IMR-90 (cell line): ENCODE measurements around the gene CNPY4. TPM values are rescaled to one million over a fixed set of nuclear protein-coding genes. Genes with fewer than 3 reads are reported as not detected.

Experiments
- ATAC-seq: fragments of 200-7000 bp; cut with Tn5 transposase; 2 replicates; pipeline ENCODE4 v1.9.1; 2020; ENCODE audit warnings: low read depth, mild to moderate bottlenecking, moderate library complexity
- BruUV-seq: library from RNA; stranded (reverse); fragments of 400-500 nt; replicated peaks from 2 replicates; lab custom pipeline; 2021; lab: Mats Ljungman, UMichigan
- CTCF ChIA-PET: fragments of 300-600 bp; formaldehyde crosslinking; extraction: SDS; loops from one replicate; lab custom pipeline; 2021; ENCODE audit warnings: antibody characterized with exemption; lab: Yijun Ruan, JAX
- POLR2A ChIA-PET: fragments of 300-600 bp; sonication (Branson Sonifier 250); formaldehyde crosslinking; loops from one replicate; lab custom pipeline; 2022; ENCODE audit warnings: antibody characterized with exemption; ENCODE audit not compliant: unreplicated experiment; lab: Charles Lee
- DNase-seq: peaks from one replicate; pipeline ENCODE4 v3.0.0; 2013
- H2AFZ ChIP-seq: replicated peaks from 2 replicates; pipeline ENCODE3; 2013; ENCODE audit warnings: low read length, mild to moderate bottlenecking; ENCODE audit not compliant: poor library complexity
- H2AK5ac ChIP-seq: 2 replicates; pipeline ENCODE4 v1.6.1; 2013; ENCODE audit warnings: low read depth, low read length, inconsistent platforms
- H2AK9ac ChIP-seq: replicated peaks from 2 replicates; pipeline ENCODE3; 2013; ENCODE audit warnings: mild to moderate bottlenecking, low read depth, low read length, moderate library complexity; ENCODE audit not compliant: poor library complexity
- H2BK120ac ChIP-seq: 2 replicates; pipeline ENCODE4 v1.6.1; 2013; ENCODE audit warnings: low read depth, low read length, inconsistent platforms
- H2BK15ac ChIP-seq: 3 replicates; pipeline ENCODE4 v1.6.1; 2013; ENCODE audit warnings: low read depth, low read length, inconsistent platforms
- H2BK20ac ChIP-seq: 2 replicates; pipeline ENCODE4 v1.6.1; 2013; ENCODE audit warnings: low read depth, mild to moderate bottlenecking, inconsistent platforms, low read length, moderate library complexity
- H2BK5ac ChIP-seq: 2 replicates; pipeline ENCODE4 v1.6.1; 2013; ENCODE audit warnings: mild to moderate bottlenecking, low read depth, low read length, inconsistent platforms; ENCODE audit not compliant: poor library complexity, severe bottlenecking
- H3K14ac ChIP-seq: replicated peaks from 2 replicates; pipeline ENCODE4 v1.6.1; 2013; ENCODE audit warnings: low read depth, low read length, inconsistent platforms
- H3K18ac ChIP-seq: 2 replicates; pipeline ENCODE4 v1.6.1; 2013; ENCODE audit warnings: low read depth, low read length, control low read depth
- H3K23ac ChIP-seq: 2 replicates; pipeline ENCODE4 v1.6.1; 2013; ENCODE audit warnings: low read depth, low read length, inconsistent platforms
- H3K27ac ChIP-seq: 2 replicates; pipeline ENCODE4 v1.5.1; 2013; ENCODE audit warnings: mild to moderate bottlenecking, control low read depth, low read length; ENCODE audit not compliant: insufficient read depth
- H3K27me3 ChIP-seq: 2 replicates; pipeline ENCODE4 v1.6.1; 2013; ENCODE audit warnings: low read length; ENCODE audit not compliant: control insufficient read depth, insufficient read depth
- H3K36me3 ChIP-seq: 2 replicates; pipeline ENCODE4 v1.6.1; 2013; ENCODE audit warnings: low read length, mixed read lengths; ENCODE audit not compliant: control insufficient read depth, insufficient read depth
- H3K4ac ChIP-seq: 2 replicates; pipeline ENCODE4 v1.6.1; 2013; ENCODE audit warnings: low read depth, low read length, inconsistent platforms
- H3K4me1 ChIP-seq: 2 replicates; pipeline ENCODE4 v1.6.1; 2013; ENCODE audit warnings: low read length, mixed read lengths; ENCODE audit not compliant: control insufficient read depth, insufficient read depth
- H3K4me2 ChIP-seq: 2 replicates; pipeline ENCODE4 v1.6.1; 2013; ENCODE audit warnings: low read depth, mild to moderate bottlenecking, control low read depth, low read length, moderate library complexity
- H3K4me3 ChIP-seq: 2 replicates; pipeline ENCODE4 v1.5.1; 2013; ENCODE audit warnings: low read depth, mild to moderate bottlenecking, control low read depth, low read length, moderate library complexity; ENCODE audit not compliant: insufficient read depth
- H3K56ac ChIP-seq: 2 replicates; pipeline ENCODE4 v1.6.1; 2013; ENCODE audit warnings: low read length, inconsistent platforms; ENCODE audit not compliant: insufficient read depth; ENCODE audit errors: extremely low read depth
- H3K79me1 ChIP-seq, 2 experiments: 2 replicates each; pipeline ENCODE4 v1.6.1; 2013; ENCODE audit warnings: low read length in 2 of 2, inconsistent platforms in 1 of 2, low read depth in 1 of 2
- H3K9ac ChIP-seq: 2 replicates; pipeline ENCODE4 v1.6.1; 2013; ENCODE audit warnings: low read depth, low read length, control low read depth
- H3K9me1 ChIP-seq: 2 replicates; pipeline ENCODE4 v1.6.1; 2013; ENCODE audit warnings: low read length, inconsistent platforms; ENCODE audit not compliant: insufficient read depth
- H3K9me3 ChIP-seq: 2 replicates; pipeline ENCODE4 v1.6.1; 2013; ENCODE audit warnings: low read length; ENCODE audit not compliant: control insufficient read depth, insufficient read depth
- H4K20me1 ChIP-seq: 2 replicates; pipeline ENCODE4 v1.6.1; 2013; ENCODE audit warnings: low read length, inconsistent platforms; ENCODE audit not compliant: insufficient read depth
- H4K5ac ChIP-seq: 2 replicates; pipeline ENCODE4 v1.6.1; 2013; ENCODE audit warnings: mild to moderate bottlenecking, low read depth, low read length, control low read depth
- H4K8ac ChIP-seq, 2 experiments: 2 replicates each; pipeline ENCODE4 v1.6.1; 2013; ENCODE audit warnings: low read depth in 2 of 2, low read length in 2 of 2, control low read depth in 1 of 2, inconsistent platforms in 1 of 2
- H4K91ac ChIP-seq: 2 replicates; pipeline ENCODE4 v1.6.1; 2013; ENCODE audit warnings: low read depth, low read length, inconsistent platforms; ENCODE audit not compliant: insufficient read depth
- BHLHE40 ChIP-seq: fragments of 150-350 bp; IDR thresholded peaks from 2 replicates; pipeline ENCODE4 v1.6.1; 2016; ENCODE audit warnings: mild to moderate bottlenecking, low read depth, low read length
- CEBPB ChIP-seq: IDR thresholded peaks from 2 replicates; pipeline ENCODE4 v1.6.1; 2012; ENCODE audit warnings: low read depth, low read length, improper control_type of control experiment
- CHD1 ChIP-seq: IDR thresholded peaks from 2 replicates; pipeline ENCODE4 v1.6.1; 2012; ENCODE audit warnings: low read depth, low read length, improper control_type of control experiment
- CTCF ChIP-seq: conservative IDR thresholded peaks from 2 replicates; pipeline ENCODE4 v1.5.1; 2012; ENCODE audit warnings: mild to moderate bottlenecking, low read depth, low read length, improper control_type of control experiment
- ELK1 ChIP-seq: fragments of 150-350 bp; IDR thresholded peaks from 2 replicates; pipeline ENCODE4 v1.6.1; 2016; ENCODE audit warnings: low read depth, mild to moderate bottlenecking, low read length, moderate library complexity, borderline replicate concordance
- FOS ChIP-seq: fragments of 150-350 bp; IDR thresholded peaks from 2 replicates; pipeline ENCODE4 v1.6.1; 2016; ENCODE audit warnings: low read depth, low read length
- MAFK ChIP-seq: IDR thresholded peaks from 2 replicates; pipeline ENCODE4 v1.6.1; 2012; ENCODE audit warnings: low read depth, low read length, improper control_type of control experiment
- MXI1 ChIP-seq: IDR thresholded peaks from 2 replicates; pipeline ENCODE4 v1.6.1; 2012; ENCODE audit warnings: low read depth, mild to moderate bottlenecking, low read length, moderate library complexity, borderline replicate concordance
- NFE2L2 ChIP-seq: fragments of 150-350 bp; IDR thresholded peaks from 2 replicates; pipeline ENCODE4 v1.6.1; 2016; ENCODE audit warnings: low read depth, mild to moderate bottlenecking, low read length
- POLR2A ChIP-seq: IDR thresholded peaks from 2 replicates; pipeline ENCODE4 v1.6.1; 2012; ENCODE audit warnings: mild to moderate bottlenecking, low read depth, low read length
- RAD21 ChIP-seq: IDR thresholded peaks from 2 replicates; pipeline ENCODE4 v1.6.1; 2012; ENCODE audit warnings: low read length, improper control_type of control experiment
- RCOR1 ChIP-seq: IDR thresholded peaks from 2 replicates; pipeline ENCODE4 v1.6.1; 2012; ENCODE audit warnings: mild to moderate bottlenecking, low read length, improper control_type of control experiment; ENCODE audit not compliant: insufficient replicate concordance
- RFX5 ChIP-seq: IDR thresholded peaks from 2 replicates; pipeline ENCODE4 v1.8.0; 2012; ENCODE audit warnings: low read depth, mild to moderate bottlenecking, low read length, moderate library complexity
- USF2 ChIP-seq: fragments of 150-350 bp; IDR thresholded peaks from 2 replicates; pipeline ENCODE4 v1.6.1; 2017; ENCODE audit warnings: mild to moderate bottlenecking, antibody characterized with exemption, low read length, low read depth
- WGBS, 2 experiments: methylation state at CpG; one replicate each; pipeline versions ENCODE4 v1.1.5 to v1.1.7; 2013; ENCODE audit warnings: missing lambda C conversion rate in 2 of 2; ENCODE audit not compliant: insufficient read length in 1 of 2; ENCODE audit errors: extremely low coverage in 2 of 2; 5-methylcytosine and 5-hydroxymethylcytosine counted together
- dilution Hi-C: fragments of 300-500 bp; cut with HindIII; formaldehyde crosslinking; loops from one replicate; pipeline ENCODE4 v1.14.3; 2018; ENCODE audit warnings: low sequenced_read_pairs; ENCODE audit not compliant: unreplicated experiment
- in situ Hi-C: fragments of 300-500 bp; cut with MboI; formaldehyde crosslinking; loops from 3 replicates; pipeline ENCODE4 v1.14.3; 2019; ENCODE audit warnings: low sequenced_read_pairs, inconsistent platforms, mixed read lengths
- intact Hi-C: fragments of 100-400 bp; cut with micrococcal nuclease; formaldehyde crosslinking; loops from 2 replicates; pipeline ENCODE4 v1.10.0; 2022
- polyA plus RNA-seq, 3 experiments: library from polyadenylated mRNA; depleted of rRNA; stranded (reverse); fragments of >200 nt; gene quantifications; 2 replicates each; pipeline ENCODE4 v1.2.3, GENCODE V29; 2012; ENCODE audit warnings: low replicate concordance in 1 of 3
- total RNA-seq: library from RNA; depleted of rRNA; stranded (reverse); fragments of >200 nt; gene quantifications from 2 replicates; pipeline ENCODE4 v1.2.3, GENCODE V29; 2012

CNPY4 gene
- total and polyA plus RNA-seq, 2 of the 4 experiments (the other 2 are of a cell fraction): 13.3 to 21.9 TPM

- Histone ChIP-seq H4K8ac (peak overlapping the region in 1 of 2 experiments; percentile 82; a peak in 1 of 4 replicates), H3K23ac (peak overlapping the region; percentile 65; the same call in 1 of the 2 replicates), H4K5ac (peak overlapping the region; percentile 24), H2BK15ac (no peak overlapping the region), H3K4me1 (peaks cover 15% of the 10 kb centered on the region), H3K9ac (peak overlapping the region; percentile 75), H4K91ac (peak overlapping the region; percentile 68; the same call in 1 of the 2 replicates), H2AK5ac (no peak overlapping the region; the same call in 1 of the 2 replicates), H3K79me1 (peaks cover 28 to 64% of the 10 kb centered on the region in 2 experiments), H4K20me1 (peaks cover 7% of the 10 kb centered on the region; the same call in 1 of the 2 replicates), H3K4ac (peak overlapping the region; percentile 76), H3K36me3 (peaks cover 48% of the 10 kb centered on the region), H3K14ac (0 out of 2 replicates have a peak overlapping the region, but pooled peaks have one; percentile 27), H3K56ac (peak overlapping the region; percentile 58; the same call in 1 of the 2 replicates), H2AK9ac (peak overlapping the region; percentile 97), H2BK120ac (no peak overlapping the region; the same call in 1 of the 2 replicates), H3K4me3 (peak overlapping the region; percentile 54), H3K27ac (peak overlapping the region; percentile 73), H2BK20ac (no peak overlapping the region), H3K9me1 (peaks cover 5% of the 10 kb centered on the region; the same call in 1 of the 2 replicates), H2BK5ac (peak overlapping the region; percentile 39), H3K9me3 (no peaks in the 10 kb centered on the region), H3K27me3 (no peaks in the 10 kb centered on the region), H2AFZ (peak overlapping the region; percentile 94), H3K4me2 (peak overlapping the region; percentile 87), H3K18ac (no peak overlapping the region; the same call in 1 of the 2 replicates)
- dilution Hi-C loops (no loop called here), intact Hi-C loops (loop anchor here (1.0 to 2.0 kb wide), 3 partner anchors 10 to 51 kb away; partner anchors contain the start of genes CNPY4, TAF6 and ZSCAN21), in situ Hi-C loops (no loop called here)
- no TSS peak for BruUV-seq
- 1% methylated on average over 26 of the region's 61 CpGs; no CpG with 5 or more reads in 1 of the 2 experiments for WGBS, 2 experiments
- CTCF ChIA-PET: interaction anchor here (1.3 kb wide), 1 partner anchor 10 kb away, joined by 5 read pairs; no protein-coding TSS in a partner anchor
- POLR2A ChIA-PET: interaction anchor here (0.8 kb wide), 1 partner anchor 14 kb away, joined by 3 read pairs; no protein-coding TSS in a partner anchor
- peak; percentile 79 for ATAC-seq
- peak; percentile 98 for DNase-seq
- TF ChIP-seq USF2 (no peak), BHLHE40 (no peak), RFX5 (no peak), FOS (0 out of 2 replicates have a peak, but pooled peaks have one; percentile 2), CHD1 (no peak; the same call in none of the 2 replicates), ELK1 (no peak), MXI1 (peak; percentile 94), RAD21 (no peak), RCOR1 (peak; percentile 57), POLR2A (peak; percentile 59), CEBPB (no peak), CTCF (no peak), MAFK (no peak), NFE2L2 (no peak)
Measured at GRCh38 chr7:100100420-100101015, 18.9 kb upstream of the CNPY4 start.
